Mesodermal cell (in vitro differentiated cells): Measurements from ENCODE around the gene JAGN1. TPM values are rescaled to one million over a fixed set of nuclear protein-coding genes. Genes with fewer than 3 reads are reported as not detected.
"Not testable (repeated sequence)": the region's sequence is repeated elsewhere in the genome, so short reads cannot be mapped to it uniquely, and the experiment has no call there.

ENCODE experiments used
- H3K27ac ChIP-seq: 2 replicates; pipeline ENCODE4 v1.7.0; 2013; ENCODE audit warnings: mild to moderate bottlenecking, low read depth, low read length, moderate library complexity; ENCODE audit not compliant: severe bottlenecking
- H3K36me3 ChIP-seq: 2 replicates; pipeline ENCODE4 v1.7.1; 2013; ENCODE audit warnings: mild to moderate bottlenecking, low read length, moderate library complexity; ENCODE audit not compliant: control insufficient read depth, insufficient read depth
- H3K4me1 ChIP-seq: one replicate; pipeline ENCODE4 v1.7.1; 2013; ENCODE audit warnings: mild to moderate bottlenecking, low read length; ENCODE audit not compliant: insufficient read depth, control insufficient read depth, poor library complexity, severe bottlenecking
- H3K4me3 ChIP-seq: 2 replicates; pipeline ENCODE4 v1.7.0; 2013; ENCODE audit warnings: low read length, control low read depth, mild to moderate bottlenecking; ENCODE audit not compliant: insufficient read depth, poor library complexity, severe bottlenecking; ENCODE audit errors: extremely low read depth
- H3K9me3 ChIP-seq: 2 replicates; pipeline ENCODE4 v1.7.1; 2013; ENCODE audit warnings: mild to moderate bottlenecking, low read length, moderate library complexity; ENCODE audit not compliant: control insufficient read depth
- WGBS, 2 experiments: methylation state at CpG; one replicate each; pipeline ENCODE4 v1.1.5; 2013; ENCODE audit warnings: missing lambda C conversion rate in 2 of 2; ENCODE audit not compliant: insufficient coverage in 2 of 2; 5-methylcytosine and 5-hydroxymethylcytosine counted together
- polyA plus RNA-seq, 2 experiments: library from polyadenylated mRNA; stranded (reverse); fragments of 50-300 nt; gene quantifications; one replicate each; pipeline ENCODE4 v1.2.3, GENCODE V29; 2013

The JAGN1 gene
- 40.6 TPM for polyA plus RNA-seq (2013, experiment 1 of 2)
- polyA plus RNA-seq (2013, experiment 2 of 2), result 38.7 TPM

GRCh38 chr3:9890249-9891071, at the start of gene JAGN1:
TSS of gene JAGN1 (plus strand) at chr3:9890610. CDS start at chr3:9890723, 113 bp downstream.
- H3K9me3 ChIP-seq, result no peaks in the 10 kb centered on the region
- peaks cover 34% of the 10 kb centered on the region for H3K36me3 ChIP-seq
- peak within 1 kb of the TSS; percentile 73 for H3K27ac ChIP-seq
- H3K4me3 ChIP-seq, result peak within 1 kb of the TSS; percentile 100
- 1 to 2% methylated on average over 35 to 53 of the region's 62 CpGs for WGBS, 2 experiments
- H3K4me1 ChIP-seq, result no peaks in the 10 kb centered on the region

- Histone ChIP-seq H3K27ac (no peak overlapping the region), H3K36me3 (peaks cover 53% of the 10 kb centered on the region), H3K4me3 (no peak overlapping the region), H3K4me1 (no peaks in the 10 kb centered on the region), H3K9me3 (no peaks in the 10 kb centered on the region)
- WGBS, 2 experiments, result 80 to 83% methylated on average over 6 of the region's 8 CpGs
Observed at GRCh38 chr3:9841015-9841414, 49.4 kb upstream of the JAGN1 start.

- Histone ChIP-seq H3K9me3 (no peaks in the 10 kb centered on the region), H3K36me3 (peaks cover 33% of the 10 kb centered on the region), H3K27ac (no peak within 1 kb of the TSS), H3K4me1 (peaks cover 3% of the 10 kb centered on the region), H3K4me3 (peak within 1 kb of the TSS; percentile 64)
- WGBS, 2 experiments, result 3 to 5% methylated on average over 34 of the region's 42 CpGs
Observed at GRCh38 chr3:9843715-9844438, 46.5 kb upstream of the JAGN1 start, which contains the start of gene RPUSD3. TSS of gene RPUSD3 (minus strand) at chr3:9844008. CDS start at chr3:9843990, 18 bp downstream.

- Histone ChIP-seq H3K4me1 (peaks cover 3% of the 10 kb centered on the region), H3K4me3 (no peak overlapping the region), H3K9me3 (no peaks in the 10 kb centered on the region), H3K36me3 (peaks cover 10% of the 10 kb centered on the region), H3K27ac (no peak overlapping the region)
- 88 to 92% methylated on average over 5 of the region's 6 CpGs for WGBS, 2 experiments
Observed at GRCh38 chr3:9846231-9846630, 44.2 kb upstream of the JAGN1 start.

- no peak overlapping the region for H3K4me3 ChIP-seq
- peaks cover 3% of the 10 kb centered on the region for H3K4me1 ChIP-seq
- H3K36me3 ChIP-seq, result peaks cover 3% of the 10 kb centered on the region
- H3K9me3 ChIP-seq, result no peaks in the 10 kb centered on the region
- H3K27ac ChIP-seq, result no peak overlapping the region
- WGBS, 2 experiments, result 91 to 92% methylated on average over 4 of the region's 6 CpGs
Observed at GRCh38 chr3:9846931-9847488, 43.4 kb upstream of the JAGN1 start.

GRCh38 chr3:9847870-9848269, 42.5 kb upstream of the JAGN1 start:
- 50% methylated on average over 2 of the region's 9 CpGs; no CpG with 5 or more reads in 1 of the 2 experiments for WGBS, 2 experiments
- not testable (repeated sequence) for H3K27ac ChIP-seq, H3K9me3 ChIP-seq, H3K4me3 ChIP-seq, H3K4me1 ChIP-seq, H3K36me3 ChIP-seq

GRCh38 chr3:9848860-9849259, 41.5 kb upstream of the JAGN1 start:
- H3K4me3 ChIP-seq, result not testable (repeated sequence)

GRCh38 chr3:9851383-9851782, 39.0 kb upstream of the JAGN1 start:
- H3K27ac ChIP-seq, H3K9me3 ChIP-seq, H3K4me1 ChIP-seq, H3K36me3 ChIP-seq, H3K4me3 ChIP-seq: not testable (repeated sequence)
- 78 to 82% methylated on average over 4 of the region's 6 CpGs for WGBS, 2 experiments

More at GRCh38 chr3:9848860-9849259, 41.5 kb upstream of the JAGN1 start:
- not testable (repeated sequence) for H3K9me3 ChIP-seq, H3K36me3 ChIP-seq, H3K27ac ChIP-seq, H3K4me1 ChIP-seq
- WGBS, 2 experiments, result 90% methylated on average over 2 of the region's 4 CpGs; no CpG with 5 or more reads in 1 of the 2 experiments

- WGBS, 2 experiments, result 96 to 97% methylated on average over 3 to 6 of the region's 6 CpGs
- not testable (repeated sequence) for H3K9me3 ChIP-seq, H3K27ac ChIP-seq, H3K4me1 ChIP-seq, H3K36me3 ChIP-seq, H3K4me3 ChIP-seq
Observed at GRCh38 chr3:9851926-9852325, 38.5 kb upstream of the JAGN1 start.

- Histone ChIP-seq H3K36me3 (no peaks in the 10 kb centered on the region), H3K4me3 (no peak overlapping the region), H3K4me1 (peaks cover 3% of the 10 kb centered on the region), H3K9me3 (no peaks in the 10 kb centered on the region), H3K27ac (no peak overlapping the region)
- WGBS, 2 experiments, result 89 to 100% methylated on average over 3 of the region's 6 CpGs
Observed at GRCh38 chr3:9852528-9852927, 37.9 kb upstream of the JAGN1 start.
